GM12873 (cell line): ENCODE measurements around the gene AGBL4.

ENCODE experiments used
- CTCF ChIP-seq: IDR thresholded peaks from 2 replicates; pipeline ENCODE4 v1.5.1; 2012; ENCODE audit warnings: low read depth, mild to moderate bottlenecking, moderate library complexity, low read length, control low read depth; ENCODE audit not compliant: insufficient read depth; ENCODE audit errors: missing control alignments

Gene AGBL4

GRCh38 chr1:48944811-48945210, 1078.9 kb downstream of the AGBL4 start:
- TF ChIP-seq CTCF: no peak

GRCh38 chr1:48943826-48944225, 1079.9 kb downstream of the AGBL4 start:
- TF ChIP-seq CTCF: no peak

- no peak for TF ChIP-seq CTCF
These were observed 1080.4 kb downstream of the AGBL4 start for GRCh38 chr1:48943393-48943792.

- TF ChIP-seq CTCF: no peak
These were observed 1082.6 kb downstream of the AGBL4 start for GRCh38 chr1:48940962-48941732.

- TF ChIP-seq CTCF: no peak
These were observed 1083.4 kb downstream of the AGBL4 start for GRCh38 chr1:48940354-48940753.

GRCh38 chr1:48939828-48940227, 1083.9 kb downstream of the AGBL4 start:
- no peak for TF ChIP-seq CTCF

- no peak for TF ChIP-seq CTCF
These were observed 1084.7 kb downstream of the AGBL4 start for GRCh38 chr1:48939042-48939441.

GRCh38 chr1:48937732-48938131, 1086.0 kb downstream of the AGBL4 start:
- no peak for TF ChIP-seq CTCF
